ENCODE results near the gene ZC3H12C. TPM values are rescaled to one million over a fixed set of nuclear protein-coding genes. Genes with fewer than 3 reads are reported as not detected.

The ZC3H12C gene
- total RNA-seq: 16.5 and 28.2 TPM in 2 replicates

DNA sequence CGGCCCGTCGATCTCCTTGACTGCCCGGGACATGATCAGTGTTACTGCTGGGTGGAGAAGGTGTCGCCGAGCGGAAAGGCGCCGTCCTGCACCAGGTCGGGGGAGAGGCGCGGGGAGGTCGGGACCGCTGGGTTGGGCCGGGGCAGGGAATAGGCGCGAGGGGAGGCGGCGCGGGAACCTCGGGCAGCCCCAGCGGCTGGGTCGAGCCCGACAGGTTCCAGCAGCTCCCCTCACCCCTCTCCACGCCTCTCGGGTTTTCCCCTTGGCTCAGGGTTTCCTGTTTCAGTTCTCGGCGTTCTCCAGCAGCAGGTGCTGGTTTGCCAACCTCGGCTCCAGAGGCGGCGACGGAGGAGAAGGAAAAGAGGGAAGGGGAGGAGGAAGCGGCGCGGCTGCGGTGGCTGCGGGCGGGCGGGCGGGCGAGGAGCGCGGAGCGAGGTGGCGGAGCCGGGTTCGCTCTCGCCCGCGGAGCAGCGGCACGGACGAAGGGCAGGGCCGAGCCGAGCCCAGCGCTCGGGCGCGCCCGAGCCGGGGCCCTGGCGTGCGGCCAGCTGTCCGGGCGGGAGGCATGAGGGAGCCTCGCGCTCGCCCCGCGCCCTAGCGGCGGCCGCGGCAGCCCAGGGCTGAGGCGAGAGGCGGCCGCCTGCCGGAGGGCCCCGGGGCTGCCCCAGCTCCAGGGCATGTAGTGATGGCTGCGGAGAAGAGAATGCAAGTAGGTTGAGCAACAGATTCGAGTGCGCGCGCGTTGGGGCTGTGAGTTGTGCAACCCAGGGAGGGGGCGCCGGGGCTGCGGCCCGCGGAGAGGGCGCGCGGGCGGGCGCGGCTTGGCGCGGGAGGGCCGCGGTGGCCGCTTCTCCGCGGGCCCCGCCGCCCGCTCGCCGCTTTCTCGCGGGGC, at the start of gene ZC3H12C:
Gene ZC3H12C (plus strand): TSS at position 878 of the 892 bp plus-strand sequence. CDS start 20 bp downstream, outside the sequence.

Other genes with a start within 250 kb of the ZC3H12C start
- 70.5 and 80.7 TPM in 2 replicates for gene RDX, start 203.2 kb downstream of the ZC3H12C start, total RNA-seq